Panc1 (cell line): ENCODE results near the gene SLC25A43.

ENCODE experiments used
- CTCF ChIP-seq: fragments of 450-650 bp; IDR thresholded peaks from 2 replicates; pipeline ENCODE4 v1.5.1; 2017; ENCODE audit warnings: mild to moderate bottlenecking
- POLR2AphosphoS5 ChIP-seq: IDR thresholded peaks from 2 replicates; pipeline ENCODE4 v1.6.1; 2012; ENCODE audit warnings: mild to moderate bottlenecking, low read depth, low read length, moderate library complexity
- REST ChIP-seq, 2 experiments: IDR thresholded peaks; 2 replicates each; pipeline ENCODE4 v1.6.1; 2011 to 2012; ENCODE audit warnings: low read depth in 2 of 2, control low read depth in 1 of 2, low read length in 1 of 2, mild to moderate bottlenecking in 1 of 2, moderate library complexity in 1 of 2; ENCODE audit not compliant: insufficient read depth in 1 of 2
- TCF7L2 ChIP-seq: IDR thresholded peaks from 2 replicates; pipeline ENCODE4 v1.6.1; 2011; ENCODE audit warnings: mild to moderate bottlenecking, low read depth, low read length, inconsistent platforms

GRCh38 chrX:119419898-119420297 lies 20.8 kb downstream of the SLC25A43 start:
- TF ChIP-seq CTCF (no peak), REST (IDR thresholded peaks at IDR 0.05; ENCODE audit: insufficient read depth in 1 of 2, low read depth in 2 of 2, low read length in 1 of 2) (no peak), TCF7L2 (no peak), POLR2AphosphoS5 (no peak)
